ENCODE measurements around the gene MOB3A.
A peak's percentile ranks its signal among the peaks of the same experiment; 100 is the strongest.

MOB3A gene

DNA sequence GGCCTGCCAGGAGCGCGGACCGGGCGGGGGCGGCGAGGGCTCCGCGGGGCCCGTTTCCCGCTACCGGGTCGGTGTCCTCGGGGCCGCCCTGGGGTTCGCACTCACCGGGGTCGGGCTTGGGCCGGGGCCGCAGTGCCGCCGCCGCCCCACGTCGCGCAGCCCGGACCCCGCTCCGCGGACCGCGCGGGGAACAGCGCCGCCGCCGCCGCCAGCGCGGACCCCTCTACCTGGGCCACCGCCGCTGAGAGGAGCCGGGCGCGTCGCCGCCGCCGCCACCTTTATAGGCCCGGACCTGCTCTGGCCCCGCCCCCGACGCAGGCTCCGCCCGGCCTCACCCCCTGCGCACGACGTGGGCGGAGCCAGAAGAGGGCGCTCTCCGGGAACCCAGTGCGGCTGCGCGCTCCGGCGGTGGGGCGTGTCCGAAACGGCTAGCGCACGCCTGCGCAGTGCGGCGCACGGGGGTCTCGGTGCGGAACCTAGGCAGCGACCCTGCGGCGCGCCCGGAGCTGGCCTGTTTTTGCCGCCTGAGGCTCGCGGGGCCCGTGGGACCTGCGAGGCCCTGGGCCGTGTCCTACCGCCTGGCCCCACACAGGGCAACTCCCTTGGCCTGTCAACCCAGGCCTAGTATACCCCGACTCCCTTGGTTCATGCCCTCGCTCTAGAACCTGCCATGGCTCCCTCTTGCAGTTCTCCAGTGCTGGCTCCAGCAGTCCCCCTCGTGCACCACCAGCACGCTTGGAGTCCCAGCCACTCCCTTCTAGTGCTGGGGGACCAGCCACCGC is 44.9 kb downstream of the MOB3A start, which contains the start of gene MKNK2:
Gene MKNK2 (minus strand): TSS at position 254 of the 782 bp plus-strand sequence. CDS start 393 bp downstream, outside the sequence.
- no peak for DNase-seq (ENCODE audit: low read depth)
- peak within 1 kb of the TSS; percentile 85 for H3K4me3 ChIP-seq (ENCODE audit: low read depth, low read length)
- TF ChIP-seq, protein P1, sequence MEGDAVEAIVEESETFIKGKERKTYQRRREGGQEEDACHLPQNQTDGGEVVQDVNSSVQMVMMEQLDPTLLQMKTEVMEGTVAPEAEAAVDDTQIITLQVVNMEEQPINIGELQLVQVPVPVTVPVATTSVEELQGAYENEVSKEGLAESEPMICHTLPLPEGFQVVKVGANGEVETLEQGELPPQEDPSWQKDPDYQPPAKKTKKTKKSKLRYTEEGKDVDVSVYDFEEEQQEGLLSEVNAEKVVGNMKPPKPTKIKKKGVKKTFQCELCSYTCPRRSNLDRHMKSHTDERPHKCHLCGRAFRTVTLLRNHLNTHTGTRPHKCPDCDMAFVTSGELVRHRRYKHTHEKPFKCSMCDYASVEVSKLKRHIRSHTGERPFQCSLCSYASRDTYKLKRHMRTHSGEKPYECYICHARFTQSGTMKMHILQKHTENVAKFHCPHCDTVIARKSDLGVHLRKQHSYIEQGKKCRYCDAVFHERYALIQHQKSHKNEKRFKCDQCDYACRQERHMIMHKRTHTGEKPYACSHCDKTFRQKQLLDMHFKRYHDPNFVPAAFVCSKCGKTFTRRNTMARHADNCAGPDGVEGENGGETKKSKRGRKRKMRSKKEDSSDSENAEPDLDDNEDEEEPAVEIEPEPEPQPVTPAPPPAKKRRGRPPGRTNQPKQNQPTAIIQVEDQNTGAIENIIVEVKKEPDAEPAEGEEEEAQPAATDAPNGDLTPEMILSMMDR (IDR thresholded peaks at IDR 0.05; ENCODE audit: control insufficient read depth, extremely low read depth, insufficient read depth) = peak; percentile 59

DNA sequence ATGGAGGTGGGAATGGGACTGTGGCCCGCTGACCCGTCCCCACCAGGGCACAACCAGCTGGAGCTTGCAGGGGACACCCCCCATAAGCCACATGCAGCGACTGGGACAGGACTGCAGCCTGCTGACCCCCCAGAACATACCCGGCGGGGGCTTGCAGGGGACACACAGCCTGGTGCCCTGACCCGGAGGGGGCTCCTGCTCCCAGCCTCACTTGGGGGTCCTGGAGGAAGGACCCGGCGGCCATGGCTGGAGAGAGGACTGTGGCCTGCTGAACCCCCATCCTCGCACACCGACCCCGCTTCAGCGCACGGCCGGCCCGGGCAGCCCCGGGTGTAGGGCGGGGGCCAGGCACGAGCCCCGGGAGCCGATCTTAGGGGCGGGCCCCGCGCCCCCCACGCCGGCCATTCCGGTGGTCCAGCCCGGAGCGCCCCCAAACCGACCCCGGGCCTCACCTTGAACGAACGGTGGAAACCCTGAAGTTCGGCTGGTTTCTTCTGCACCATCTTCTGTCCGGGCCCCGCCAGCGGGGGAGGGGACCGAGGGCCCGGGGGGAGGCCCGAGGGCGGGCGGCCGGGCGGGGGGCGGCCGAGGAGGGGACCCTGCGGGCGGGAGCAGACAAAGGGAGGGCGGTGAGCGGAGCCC is 45.7 kb downstream of the MOB3A start:
- DNase-seq (ENCODE audit: low read depth) = no peak
- TF ChIP-seq, protein P1 (IDR thresholded peaks at IDR 0.05; ENCODE audit: control insufficient read depth, extremely low read depth, insufficient read depth) = no peak
- peak overlapping the region; percentile 85 for H3K4me3 ChIP-seq (ENCODE audit: low read depth, low read length)

DNA sequence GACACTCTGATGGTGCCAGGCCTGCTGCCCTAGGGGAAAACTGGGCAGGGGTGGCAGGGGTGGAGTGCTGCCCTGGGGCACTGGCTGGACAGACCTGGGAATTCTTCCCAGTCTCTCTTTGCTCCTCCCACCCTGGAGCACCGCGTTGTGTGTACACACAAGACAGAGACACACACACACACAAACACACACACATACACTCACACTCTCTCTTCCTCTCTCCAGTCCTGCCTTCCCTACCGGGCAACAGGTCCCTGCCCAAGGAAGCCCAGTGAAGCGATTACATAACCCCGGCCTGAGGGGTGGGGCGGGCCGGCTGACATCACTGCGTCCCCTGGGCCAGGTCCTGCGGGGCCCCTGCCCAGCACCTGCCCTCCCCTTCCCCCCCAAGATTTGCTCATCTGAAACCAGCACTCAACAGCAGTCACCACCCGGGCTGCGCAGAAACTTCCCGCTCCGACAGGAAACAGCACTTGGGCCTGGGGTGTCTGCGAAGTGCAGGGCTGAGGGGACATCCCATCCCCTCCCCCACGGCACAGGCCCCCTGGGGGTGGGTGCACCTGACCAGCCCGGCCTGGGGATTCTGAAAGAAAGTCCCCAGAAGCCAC is 46.3 kb downstream of the MOB3A start:
- DNase-seq (ENCODE audit: low read depth) = peak; percentile 86
- TF ChIP-seq, protein P1 (IDR thresholded peaks at IDR 0.05; ENCODE audit: control insufficient read depth, extremely low read depth, insufficient read depth) = no peak
- peak overlapping the region; percentile 85 for H3K4me3 ChIP-seq (ENCODE audit: low read depth, low read length)

DNA sequence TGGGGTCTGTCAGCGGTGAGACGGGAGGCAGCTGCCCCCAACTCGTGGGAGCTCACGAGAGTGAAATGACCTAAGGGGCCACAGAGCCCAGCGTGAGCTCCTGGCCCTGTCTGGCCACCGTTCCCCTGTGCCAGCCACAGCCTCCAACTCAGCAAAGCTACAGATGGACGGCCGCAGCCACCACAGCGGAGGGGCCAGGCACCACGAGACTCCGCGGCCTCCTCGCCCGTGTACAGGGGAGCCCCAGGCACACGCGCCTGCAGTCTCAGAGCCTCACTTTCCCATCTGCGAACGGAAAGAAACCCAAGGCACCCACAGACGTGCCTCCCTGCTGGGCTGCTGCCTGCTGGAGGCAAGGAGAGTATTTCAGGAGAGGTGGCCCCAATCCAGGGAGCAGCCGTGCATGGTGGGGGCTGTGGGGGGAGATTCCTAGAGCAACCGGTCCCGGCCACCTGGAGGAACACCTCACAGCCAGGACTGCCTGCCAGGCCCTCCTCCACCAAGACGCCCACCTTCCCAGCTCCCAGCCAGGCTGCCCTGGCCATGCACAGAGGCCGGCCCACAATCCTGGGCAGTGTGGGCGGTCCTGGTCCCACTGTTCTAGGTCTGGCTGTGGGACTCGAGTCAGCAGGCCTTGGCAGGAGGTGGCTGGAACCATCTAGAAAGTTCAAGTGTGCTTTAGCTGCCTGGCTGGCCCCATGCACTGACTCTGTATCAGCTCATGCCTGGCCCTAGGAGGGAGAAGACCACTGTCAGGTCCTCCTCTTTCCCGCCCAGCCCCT is 47.0 kb downstream of the MOB3A start:
- DNase-seq (ENCODE audit: low read depth) = no peak

DNA sequence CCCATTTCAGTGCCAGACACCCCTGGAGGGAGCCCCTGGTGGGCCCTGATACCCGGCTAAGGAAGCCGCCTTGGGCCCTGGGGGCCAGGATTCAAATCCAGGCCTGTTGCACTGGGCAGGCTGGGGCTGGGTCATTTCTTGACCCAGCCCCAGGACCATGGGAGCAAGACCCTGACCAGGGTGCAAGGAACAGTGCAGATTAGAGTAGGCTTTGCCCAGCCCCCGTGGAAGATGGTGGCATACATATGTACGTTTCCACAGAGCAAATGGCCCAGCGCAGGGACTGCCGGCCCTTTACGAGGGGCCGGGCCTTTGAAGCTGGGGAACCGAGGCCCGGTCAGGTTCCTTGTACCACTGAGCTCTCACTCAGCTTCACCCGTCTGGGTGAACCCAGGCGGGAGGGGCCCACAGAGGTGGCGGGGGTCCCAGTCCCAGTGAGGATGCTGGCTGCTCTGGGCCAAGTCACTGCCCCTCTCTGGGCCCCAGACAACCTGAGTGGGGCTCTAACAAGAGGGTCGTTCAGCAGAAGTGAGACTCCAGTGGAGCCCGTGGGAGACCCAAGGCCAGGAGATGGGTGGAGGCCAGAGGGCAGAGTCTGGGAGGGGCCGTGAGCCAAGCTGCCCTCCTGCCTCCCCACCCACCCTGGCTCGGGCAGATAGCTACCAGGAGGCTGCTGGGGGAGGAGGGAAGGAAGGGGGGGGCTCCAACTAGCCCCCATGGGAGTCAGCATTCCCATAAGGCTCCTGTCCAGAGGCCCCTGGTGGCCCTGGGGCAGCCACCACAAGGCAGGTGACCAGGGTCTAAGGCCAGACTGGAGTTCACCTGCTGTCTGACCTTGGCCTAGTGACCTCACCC is 47.8 kb downstream of the MOB3A start:
- DNase-seq (ENCODE audit: low read depth) = no peak
- TF ChIP-seq, protein P1 (IDR thresholded peaks at IDR 0.05; ENCODE audit: control insufficient read depth, extremely low read depth, insufficient read depth) = no peak
- peak overlapping the region; percentile 85 for H3K4me3 ChIP-seq (ENCODE audit: low read depth, low read length)

More for the DNA sequence above, 47.0 kb downstream of the MOB3A start:
- peak overlapping the region; percentile 85 for H3K4me3 ChIP-seq (ENCODE audit: low read depth, low read length)
- TF ChIP-seq, protein P1 (IDR thresholded peaks at IDR 0.05; ENCODE audit: control insufficient read depth, extremely low read depth, insufficient read depth) = no peak

All from LNCaP clone FGC (cell line).